ENCODE data around the gene HMHB1.

DNA sequence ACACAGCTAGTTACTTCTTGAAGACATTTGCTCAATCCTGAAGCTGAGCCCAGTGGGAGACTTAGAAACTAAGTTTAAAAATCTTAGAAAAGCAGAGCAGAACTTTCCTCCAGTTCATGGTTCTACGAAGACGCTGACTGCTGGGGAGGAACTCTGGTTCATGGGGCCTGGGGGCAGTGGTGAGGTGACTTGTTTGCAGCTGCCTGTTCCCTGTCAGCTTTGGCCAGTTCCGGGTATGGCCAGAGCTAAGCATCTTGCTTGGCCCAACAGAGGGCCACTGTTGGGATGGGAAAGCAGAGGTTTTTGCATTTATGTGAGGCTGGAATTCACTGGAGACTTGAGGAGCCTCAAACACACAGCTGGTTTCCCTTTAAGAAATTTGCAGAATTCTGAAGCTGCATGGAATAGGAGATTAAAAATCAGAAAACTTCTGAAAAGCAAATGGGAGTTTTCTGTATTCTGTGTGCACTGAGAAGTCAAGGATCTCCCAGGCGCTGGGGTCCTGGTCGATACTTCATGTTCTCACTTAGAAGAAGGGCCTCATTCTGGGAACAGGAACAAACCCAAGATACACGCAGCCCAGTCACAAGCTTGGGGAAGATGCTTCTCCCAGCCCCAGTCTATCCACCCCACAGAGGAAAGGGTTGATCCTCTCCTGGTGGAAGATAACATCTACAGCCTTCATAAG is 10.6 kb upstream of the HMHB1 start:
- no peak for TF ChIP-seq POLR2A (IDR thresholded peaks at IDR 0.05; ENCODE audit: low read depth)
- no peak for TF ChIP-seq EP300 (IDR thresholded peaks at IDR 0.05)
- TF ChIP-seq, protein P1, sequence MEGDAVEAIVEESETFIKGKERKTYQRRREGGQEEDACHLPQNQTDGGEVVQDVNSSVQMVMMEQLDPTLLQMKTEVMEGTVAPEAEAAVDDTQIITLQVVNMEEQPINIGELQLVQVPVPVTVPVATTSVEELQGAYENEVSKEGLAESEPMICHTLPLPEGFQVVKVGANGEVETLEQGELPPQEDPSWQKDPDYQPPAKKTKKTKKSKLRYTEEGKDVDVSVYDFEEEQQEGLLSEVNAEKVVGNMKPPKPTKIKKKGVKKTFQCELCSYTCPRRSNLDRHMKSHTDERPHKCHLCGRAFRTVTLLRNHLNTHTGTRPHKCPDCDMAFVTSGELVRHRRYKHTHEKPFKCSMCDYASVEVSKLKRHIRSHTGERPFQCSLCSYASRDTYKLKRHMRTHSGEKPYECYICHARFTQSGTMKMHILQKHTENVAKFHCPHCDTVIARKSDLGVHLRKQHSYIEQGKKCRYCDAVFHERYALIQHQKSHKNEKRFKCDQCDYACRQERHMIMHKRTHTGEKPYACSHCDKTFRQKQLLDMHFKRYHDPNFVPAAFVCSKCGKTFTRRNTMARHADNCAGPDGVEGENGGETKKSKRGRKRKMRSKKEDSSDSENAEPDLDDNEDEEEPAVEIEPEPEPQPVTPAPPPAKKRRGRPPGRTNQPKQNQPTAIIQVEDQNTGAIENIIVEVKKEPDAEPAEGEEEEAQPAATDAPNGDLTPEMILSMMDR (IDR thresholded peaks at IDR 0.05): no peak
- no peak for TF ChIP-seq POLR2AphosphoS5 (IDR thresholded peaks at IDR 0.05)
